Measurements from ENCODE around the gene OR5T3.
"Not testable (repeated sequence)": the region's sequence is repeated elsewhere in the genome, so short reads cannot be mapped to it uniquely, and the experiment has no call there.

The OR5T3 gene

GRCh38 chr11:56251954-56252353 lies at the start of gene OR5T3:
OR5T3 (plus strand) TSS chr11:56252254; CDS start chr11:56252254, 0 bp downstream.
- no peak for DNase-seq (ENCODE audit: low read depth in 1 of 2, low spot score in 1 of 2)

- DNase-seq (ENCODE audit: low read depth in 1 of 2, low spot score in 1 of 2), result no peak
These were observed 44.3 kb upstream of the OR5T3 start for GRCh38 chr11:56207790-56208189.

GRCh38 chr11:56214537-56214936 lies 37.5 kb upstream of the OR5T3 start:
- no peak for DNase-seq (ENCODE audit: low read depth in 1 of 2, low spot score in 1 of 2)

- not testable (repeated sequence) for DNase-seq (ENCODE audit: low read depth in 1 of 2, low spot score in 1 of 2)
These were observed 32.3 kb upstream of the OR5T3 start for GRCh38 chr11:56219735-56220134.

- DNase-seq (ENCODE audit: low read depth in 1 of 2, low spot score in 1 of 2), result no peak
These were observed 17.9 kb upstream of the OR5T3 start, which contains the start of gene OR5T2 for GRCh38 chr11:56234155-56234554. OR5T2 (minus strand) TSS chr11:56234255; CDS start chr11:56233062, 1,193 bp downstream.

- DNase-seq (ENCODE audit: low read depth in 1 of 2, low spot score in 1 of 2), result no peak
These were observed 19.0 kb downstream of the OR5T3 start for GRCh38 chr11:56271092-56271491.

GRCh38 chr11:56273854-56274253 lies 21.8 kb downstream of the OR5T3 start, which contains the start of gene OR5T1:
OR5T1 (plus strand) TSS chr11:56274154; CDS start chr11:56275639, 1,485 bp downstream.
- DNase-seq (ENCODE audit: low read depth in 1 of 2, low spot score in 1 of 2), result no peak

- no peak for DNase-seq (ENCODE audit: low read depth in 1 of 2, low spot score in 1 of 2)
These were observed 40.1 kb downstream of the OR5T3 start, which contains the start of gene OR8H1 for GRCh38 chr11:56292154-56292553. OR8H1 (minus strand) TSS chr11:56292254; CDS start chr11:56291062, 1,192 bp downstream.

- DNase-seq (ENCODE audit: low read depth in 1 of 2, low spot score in 1 of 2), result no peak
These were observed 44.8 kb downstream of the OR5T3 start for GRCh38 chr11:56296898-56297297.

Measured in activated T-helper 1 cell treated with anti-CD3 and anti-CD28 coated beads, Interleukin-2, amount 50 U/mL, for 16 hours (primary cell).